ENCODE results near the gene GPBAR1. TPM values are rescaled to one million over a fixed set of nuclear protein-coding genes. Genes with fewer than 3 reads are reported as not detected.
"Not testable (repeated sequence)": the region's sequence is repeated elsewhere in the genome, so short reads cannot be mapped to it uniquely, and the experiment has no call there.

Gene GPBAR1
- total RNA-seq, 1 donor from 2014 or later = not detected

DNA sequence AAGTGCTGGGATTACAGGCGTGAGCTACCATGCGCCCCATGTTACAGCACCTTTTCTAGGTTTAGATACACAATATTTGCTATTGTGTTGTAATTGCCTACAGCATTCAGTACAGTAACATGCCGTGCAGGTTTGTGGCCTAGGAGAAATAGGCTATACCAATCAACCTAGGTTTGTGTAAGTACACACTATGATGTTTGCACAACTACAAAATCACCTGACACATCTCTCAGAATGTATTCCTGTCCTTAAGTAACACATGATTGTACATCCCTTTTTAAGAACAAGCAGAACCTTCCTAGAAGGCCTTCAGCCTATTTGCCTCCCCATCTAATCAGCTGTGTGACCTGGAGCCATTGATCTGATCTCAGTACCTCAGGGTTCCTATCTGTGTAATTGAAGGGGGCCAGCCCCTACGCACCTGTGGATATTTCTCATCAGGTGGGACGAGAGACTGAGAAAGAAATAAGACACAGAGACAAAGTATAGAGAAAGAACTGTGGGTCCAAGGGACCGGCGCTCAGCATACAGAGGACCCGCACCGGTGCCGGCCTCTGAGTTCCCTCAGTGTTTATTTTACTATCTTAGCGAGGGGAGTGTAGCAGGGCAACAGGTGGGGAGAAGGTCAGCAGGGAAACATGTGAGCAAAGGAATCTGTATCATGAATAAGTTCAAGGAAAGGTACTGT lies 50.2 kb downstream of the GPBAR1 start:
- Mint-ChIP-seq H3K4me1 (ENCODE audit: unreplicated experiment) (no peaks in the 10 kb centered on the region), H3K9me3 (ENCODE audit: unreplicated experiment) (no peaks in the 10 kb centered on the region), H3K27me3 (ENCODE audit: unreplicated experiment) (peaks cover 3% of the 10 kb centered on the region), H3K4me3 (ENCODE audit: unreplicated experiment) (no peak overlapping the region), H3K27ac (ENCODE audit: unreplicated experiment) (no peak overlapping the region), H3K36me3 (ENCODE audit: unreplicated experiment) (no peaks in the 10 kb centered on the region)
- TF ChIP-seq, protein P1, sequence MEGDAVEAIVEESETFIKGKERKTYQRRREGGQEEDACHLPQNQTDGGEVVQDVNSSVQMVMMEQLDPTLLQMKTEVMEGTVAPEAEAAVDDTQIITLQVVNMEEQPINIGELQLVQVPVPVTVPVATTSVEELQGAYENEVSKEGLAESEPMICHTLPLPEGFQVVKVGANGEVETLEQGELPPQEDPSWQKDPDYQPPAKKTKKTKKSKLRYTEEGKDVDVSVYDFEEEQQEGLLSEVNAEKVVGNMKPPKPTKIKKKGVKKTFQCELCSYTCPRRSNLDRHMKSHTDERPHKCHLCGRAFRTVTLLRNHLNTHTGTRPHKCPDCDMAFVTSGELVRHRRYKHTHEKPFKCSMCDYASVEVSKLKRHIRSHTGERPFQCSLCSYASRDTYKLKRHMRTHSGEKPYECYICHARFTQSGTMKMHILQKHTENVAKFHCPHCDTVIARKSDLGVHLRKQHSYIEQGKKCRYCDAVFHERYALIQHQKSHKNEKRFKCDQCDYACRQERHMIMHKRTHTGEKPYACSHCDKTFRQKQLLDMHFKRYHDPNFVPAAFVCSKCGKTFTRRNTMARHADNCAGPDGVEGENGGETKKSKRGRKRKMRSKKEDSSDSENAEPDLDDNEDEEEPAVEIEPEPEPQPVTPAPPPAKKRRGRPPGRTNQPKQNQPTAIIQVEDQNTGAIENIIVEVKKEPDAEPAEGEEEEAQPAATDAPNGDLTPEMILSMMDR (IDR thresholded peaks at IDR 0.05) = no peak
- no peak for DNase-seq (ENCODE audit: extremely low spot score, unreplicated experiment)

DNA sequence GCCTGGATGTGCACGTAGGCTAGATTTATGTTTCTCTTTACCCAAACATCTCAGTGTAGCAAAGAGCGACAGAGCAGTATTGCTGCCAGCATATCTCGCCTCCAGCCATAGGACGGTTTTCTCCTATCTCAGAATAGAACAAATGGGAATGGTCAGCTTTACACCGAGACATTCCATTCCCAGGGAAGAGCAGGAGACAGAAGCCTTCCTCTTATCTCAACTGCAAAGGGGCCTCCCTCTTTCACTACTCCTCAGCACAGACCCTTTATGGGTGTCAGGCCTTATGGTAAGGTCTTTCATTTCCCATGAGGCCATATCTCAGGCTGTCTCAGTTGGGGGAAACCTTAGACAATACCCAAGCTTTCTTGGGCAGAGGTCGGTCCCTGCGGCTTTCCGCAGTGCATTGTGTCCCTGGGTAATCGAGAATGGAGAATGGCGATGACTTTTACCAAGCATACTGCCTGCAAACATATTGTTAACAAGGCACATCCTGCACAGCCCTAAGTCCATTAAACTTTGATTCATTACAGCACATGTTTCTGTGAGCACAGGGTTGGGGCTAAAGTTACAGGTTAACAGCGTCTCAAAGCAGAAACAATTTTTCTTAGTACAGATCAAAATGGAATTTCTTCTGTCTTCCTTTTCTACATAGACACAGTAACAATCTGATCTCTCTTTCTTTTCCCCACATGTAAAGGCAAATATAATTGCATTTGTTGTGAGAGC lies 50.9 kb downstream of the GPBAR1 start:
- H3K4me1 Mint-ChIP-seq (ENCODE audit: unreplicated experiment); H3K4me3 Mint-ChIP-seq (ENCODE audit: unreplicated experiment); DNase-seq (ENCODE audit: extremely low spot score, unreplicated experiment); H3K27ac Mint-ChIP-seq (ENCODE audit: unreplicated experiment); H3K9me3 Mint-ChIP-seq (ENCODE audit: unreplicated experiment); H3K27me3 Mint-ChIP-seq (ENCODE audit: unreplicated experiment); H3K36me3 Mint-ChIP-seq (ENCODE audit: unreplicated experiment): not testable (repeated sequence)

DNA sequence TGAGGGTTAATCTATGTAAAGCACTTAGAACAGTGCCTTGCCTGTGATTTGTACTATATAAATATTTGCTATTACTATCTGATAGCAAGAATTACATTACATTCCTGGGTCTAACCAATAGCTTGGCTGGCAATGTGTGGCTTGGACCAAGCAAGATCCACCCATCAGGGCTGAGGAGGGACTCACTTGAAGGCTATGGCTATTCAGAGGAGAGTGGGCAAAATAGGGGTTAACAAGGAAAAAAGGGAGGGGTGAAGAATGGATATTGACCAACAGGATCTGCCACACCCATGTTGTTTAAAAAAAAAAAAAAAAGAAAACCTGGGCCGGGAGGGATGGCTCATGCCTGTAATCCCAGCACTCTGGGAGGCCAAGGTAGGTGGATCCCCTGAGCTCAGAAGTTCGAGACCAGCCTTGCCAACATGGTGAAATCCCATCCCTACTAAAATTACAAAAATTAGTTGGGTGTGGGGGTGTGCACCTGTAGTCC lies 51.5 kb downstream of the GPBAR1 start:
- TF ChIP-seq, protein P1 (IDR thresholded peaks at IDR 0.05) = no peak
- H3K9me3 Mint-ChIP-seq (ENCODE audit: unreplicated experiment) = no peaks in the 10 kb centered on the region
- H3K27ac Mint-ChIP-seq (ENCODE audit: unreplicated experiment) = no peak overlapping the region
- no peak overlapping the region for H3K4me3 Mint-ChIP-seq (ENCODE audit: unreplicated experiment)
- no peaks in the 10 kb centered on the region for H3K36me3 Mint-ChIP-seq (ENCODE audit: unreplicated experiment)
- H3K4me1 Mint-ChIP-seq (ENCODE audit: unreplicated experiment) = peaks cover 3% of the 10 kb centered on the region
- H3K27me3 Mint-ChIP-seq (ENCODE audit: unreplicated experiment) = peaks cover 2% of the 10 kb centered on the region
- DNase-seq (ENCODE audit: extremely low spot score, unreplicated experiment) = no peak

DNA sequence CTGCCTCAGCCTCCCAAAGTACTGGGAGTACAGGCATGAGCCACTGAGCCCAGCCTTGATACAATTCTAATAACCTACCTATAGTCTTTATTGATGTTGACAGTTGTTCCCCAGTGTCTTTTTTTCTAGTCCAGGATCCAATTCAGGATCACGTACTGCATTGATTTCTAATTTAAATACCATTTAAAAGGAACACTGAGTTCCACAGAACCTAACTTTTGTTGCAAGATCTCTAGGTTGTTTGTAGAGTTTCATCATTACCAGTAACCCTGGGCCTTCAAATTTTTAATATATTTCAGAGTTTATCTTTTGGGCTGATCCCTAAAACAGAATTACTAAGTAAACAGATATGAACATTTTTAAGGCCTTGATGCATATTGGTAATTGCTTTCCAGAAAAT lies 52.5 kb downstream of the GPBAR1 start:
- Mint-ChIP-seq H3K36me3 (ENCODE audit: unreplicated experiment) (no peaks in the 10 kb centered on the region), H3K4me1 (ENCODE audit: unreplicated experiment) (peaks cover 3% of the 10 kb centered on the region), H3K27ac (ENCODE audit: unreplicated experiment) (no peak overlapping the region), H3K9me3 (ENCODE audit: unreplicated experiment) (no peaks in the 10 kb centered on the region), H3K4me3 (ENCODE audit: unreplicated experiment) (no peak overlapping the region), H3K27me3 (ENCODE audit: unreplicated experiment) (no peaks in the 10 kb centered on the region)
- TF ChIP-seq, protein P1 (IDR thresholded peaks at IDR 0.05) = no peak
- no peak for DNase-seq (ENCODE audit: extremely low spot score, unreplicated experiment)

Small RNAs within 50 kb of the gene (microRNA-seq; reads per million reads assigned to microRNA genes)
- not detected for gene MIR6513 (ENCODE audit: unreplicated experiment)

Other genes starting within 250 kb of the GPBAR1 start
- gene RUFY4, start 191.8 kb upstream of the GPBAR1 start, total RNA-seq = not detected in 2 replicates
- gene CXCR2, start 135.0 kb upstream of the GPBAR1 start, total RNA-seq = not detected in 2 replicates
- not detected in 2 replicates for gene CXCR1, start 94.1 kb upstream of the GPBAR1 start, total RNA-seq
- 265 and 284 TPM in 2 replicates for gene ARPC2, start 43.8 kb upstream of the GPBAR1 start, total RNA-seq
- 62.9 and 66.3 TPM in 2 replicates for gene AAMP, start 9.1 kb downstream of the GPBAR1 start, total RNA-seq
- gene PNKD, start 9.5 kb downstream of the GPBAR1 start, total RNA-seq = 43.0 and 45.0 TPM in 2 replicates
- 86.4 and 97.4 TPM in 2 replicates for gene TMBIM1, start 31.5 kb downstream of the GPBAR1 start, total RNA-seq
- gene CATIP, start 95.8 kb downstream of the GPBAR1 start, total RNA-seq = not detected in 2 replicates
- 0.16 and 0.21 TPM in 2 replicates for gene SLC11A1, start 121.3 kb downstream of the GPBAR1 start, total RNA-seq
- gene CTDSP1, start 138.9 kb downstream of the GPBAR1 start, total RNA-seq = 131 and 138 TPM in 2 replicates
- 0.57 TPM in 1 of 2 replicates, not detected in the other for gene VIL1, start 158.1 kb downstream of the GPBAR1 start, total RNA-seq

Measured in osteocyte (in vitro differentiated cells).